Esophagus muscularis mucosa (tissue), 3 donors: ENCODE data around the gene LY6G6D.

Source experiments
- CTCF ChIP-seq, 3 experiments: fragments of 200-600 bp in 2 of 3; fragments of 450-650 bp in 1 of 3; sonication (generic) in 2 of 3; IDR thresholded peaks; one replicate each; pipeline ENCODE4 v1.5.1; 2017 to 2019; ENCODE audit warnings: antibody characterized with exemption in 3 of 3, mild to moderate bottlenecking in 2 of 3, moderate library complexity in 1 of 3
- POLR2AphosphoS5 ChIP-seq, 2 donors: sonication (generic); formaldehyde crosslinking; IDR thresholded peaks; one replicate each; pipeline ENCODE4 v1.6.1; 2017; ENCODE audit warnings: antibody characterized with exemption in 2 of 2

DNA sequence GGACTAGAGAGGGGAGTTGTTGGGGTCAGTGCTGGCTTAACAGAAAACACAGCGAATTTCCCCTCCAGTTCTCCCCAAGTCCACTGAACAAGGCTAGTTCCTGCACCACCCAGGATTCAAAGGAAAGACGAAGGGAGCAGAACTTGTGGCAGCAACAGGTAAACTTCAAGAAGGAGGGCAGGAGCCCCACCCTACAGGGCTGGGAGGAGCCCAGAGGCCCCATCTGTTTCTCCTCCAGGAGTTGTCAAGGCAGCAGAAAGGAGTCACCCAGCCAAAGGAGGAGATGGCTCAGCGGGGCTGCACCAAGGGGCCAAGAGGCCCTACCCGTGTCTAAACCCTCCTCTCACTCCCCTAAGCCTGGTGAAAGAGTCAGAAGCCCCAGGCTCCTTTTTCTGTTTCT lies 49.0 kb downstream of the LY6G6D start:
- TF ChIP-seq CTCF (IDR thresholded peaks at IDR 0.05) (no peak), POLR2AphosphoS5 (IDR thresholded peaks at IDR 0.05) (no peak)
